Measurements from ENCODE around the gene SCN4A.
"Not testable (repeated sequence)": the region's sequence is repeated elsewhere in the genome, so short reads cannot be mapped to it uniquely, and the experiment has no call there.

Gene SCN4A

GRCh38 chr17:63985387-63986140 lies 12.8 kb upstream of the SCN4A start:
- DNase-seq (ENCODE audit: low read depth in 2 of 3, low spot score in 2 of 3): no peak

- DNase-seq (ENCODE audit: low read depth in 2 of 3, low spot score in 2 of 3): no peak
Measured at GRCh38 chr17:63984651-63985386, 12.1 kb upstream of the SCN4A start.

- DNase-seq (ENCODE audit: low read depth in 2 of 3, low spot score in 2 of 3): no peak
Measured at GRCh38 chr17:63984236-63984635, 11.5 kb upstream of the SCN4A start.

- DNase-seq (ENCODE audit: low read depth in 2 of 3, low spot score in 2 of 3): no peak
Measured at GRCh38 chr17:63983320-63983719, 10.6 kb upstream of the SCN4A start.

- DNase-seq (ENCODE audit: low read depth in 2 of 3, low spot score in 2 of 3): not testable (repeated sequence)
Measured at GRCh38 chr17:63982641-63983040, 9.9 kb upstream of the SCN4A start.

GRCh38 chr17:63978272-63979200 lies 5.8 kb upstream of the SCN4A start:
- DNase-seq (ENCODE audit: low read depth in 2 of 3, low spot score in 2 of 3): no peak

DNA sequence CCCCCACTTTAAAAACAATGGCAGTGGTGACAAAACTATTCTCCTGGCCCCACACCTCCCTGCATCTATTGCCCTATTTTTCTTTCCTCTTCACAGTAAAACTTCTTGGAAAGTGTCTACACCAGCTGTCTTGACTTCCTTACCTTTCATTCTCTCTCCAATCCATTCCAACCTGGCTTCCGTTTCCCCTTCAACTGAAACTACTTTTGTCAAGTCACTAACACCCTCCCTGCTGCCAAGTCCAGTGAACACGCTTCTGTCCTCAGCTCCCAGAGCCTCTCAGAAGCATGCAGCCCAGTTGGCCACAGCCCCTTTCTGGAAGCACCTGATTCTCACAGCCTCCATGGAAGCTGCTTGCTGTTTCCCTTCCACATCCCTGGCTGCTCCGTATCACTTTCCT lies 4.0 kb upstream of the SCN4A start:
- DNase-seq (ENCODE audit: low read depth in 2 of 3, low spot score in 2 of 3): no peak

DNA sequence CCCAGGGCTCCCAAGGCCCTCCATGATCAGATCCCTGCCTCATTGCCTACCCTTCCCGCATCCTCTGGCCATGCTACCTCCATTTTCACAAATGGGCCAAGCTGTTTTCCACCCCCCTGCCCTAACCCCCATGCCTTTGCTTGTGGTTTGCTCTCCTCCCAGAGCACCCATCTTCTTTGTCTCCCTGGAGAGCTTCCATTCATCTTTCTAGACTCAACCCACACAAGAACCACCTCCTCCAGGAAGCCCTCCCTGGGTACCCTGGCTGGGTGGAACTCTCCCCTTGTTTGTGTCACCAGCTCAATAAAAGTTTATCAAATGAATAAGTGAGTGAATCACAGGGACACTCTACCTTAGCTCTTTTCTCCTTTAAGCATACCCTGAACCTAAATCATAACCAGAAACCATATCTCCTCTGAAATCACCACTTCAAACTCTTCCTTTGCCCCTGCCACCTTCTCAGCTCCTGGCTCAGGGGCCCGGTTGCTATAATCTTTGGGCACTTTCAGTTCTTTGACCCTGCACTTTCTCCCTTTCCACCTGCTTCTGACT lies 2.9 kb upstream of the SCN4A start:
- no peak for DNase-seq (ENCODE audit: low read depth in 2 of 3, low spot score in 2 of 3)

- DNase-seq (ENCODE audit: low read depth in 2 of 3, low spot score in 2 of 3): no peak
Measured at GRCh38 chr17:63974594-63975192, 2.0 kb upstream of the SCN4A start.

DNA sequence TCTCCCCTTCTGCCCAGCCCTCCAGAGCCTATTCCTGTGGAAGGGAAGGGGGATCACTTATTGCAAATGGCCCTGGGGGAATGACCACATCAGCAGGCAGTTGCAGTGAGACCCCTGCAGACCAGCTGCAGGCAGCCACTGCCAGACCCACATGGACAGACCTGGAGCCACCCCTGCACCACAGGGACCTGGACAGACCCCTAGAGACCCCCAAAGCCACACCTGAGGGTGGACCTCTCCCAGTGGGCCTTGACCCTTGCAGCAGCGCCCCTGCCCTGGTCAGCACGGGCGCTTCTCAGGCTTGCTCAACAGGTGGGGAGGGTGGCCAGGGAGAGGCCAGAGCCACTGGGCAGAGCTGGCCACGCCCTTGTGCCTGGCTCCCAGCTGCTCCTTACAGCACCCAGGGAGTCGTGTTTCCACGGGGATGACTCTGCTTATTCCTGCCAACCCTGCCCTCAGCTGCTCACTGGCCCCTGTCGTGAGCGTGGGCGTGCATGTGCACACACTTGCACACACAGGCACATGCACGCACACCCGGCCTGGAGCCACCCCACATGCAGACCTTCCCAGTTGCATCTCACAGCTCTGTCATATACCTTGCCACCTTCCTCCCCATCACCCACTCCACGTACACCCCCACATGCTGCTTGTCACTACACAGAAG lies 1.3 kb upstream of the SCN4A start:
- no peak for DNase-seq (ENCODE audit: low read depth in 2 of 3, low spot score in 2 of 3)

DNA sequence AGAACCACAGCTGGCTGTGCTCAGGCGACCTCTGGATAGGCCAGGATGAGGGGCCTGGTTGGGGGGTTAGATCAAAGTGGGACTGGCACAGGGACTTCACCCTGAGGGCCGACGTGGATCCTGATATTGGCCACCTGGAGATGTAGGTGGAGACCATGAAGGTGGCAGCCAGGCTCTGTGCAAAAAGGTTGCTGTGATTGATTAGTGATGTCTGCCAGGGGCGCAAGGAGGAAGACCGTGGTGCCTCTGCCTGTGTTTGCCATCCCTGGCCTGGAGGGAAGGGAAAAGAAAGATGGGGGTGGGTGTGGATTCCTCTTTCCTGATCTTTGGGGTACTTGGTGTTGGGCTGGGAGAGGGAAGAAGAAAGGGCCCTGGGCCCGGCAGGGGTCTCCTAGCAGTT lies 529 bp upstream of the SCN4A start:
- DNase-seq (ENCODE audit: low read depth in 2 of 3, low spot score in 2 of 3): no peak

DNA sequence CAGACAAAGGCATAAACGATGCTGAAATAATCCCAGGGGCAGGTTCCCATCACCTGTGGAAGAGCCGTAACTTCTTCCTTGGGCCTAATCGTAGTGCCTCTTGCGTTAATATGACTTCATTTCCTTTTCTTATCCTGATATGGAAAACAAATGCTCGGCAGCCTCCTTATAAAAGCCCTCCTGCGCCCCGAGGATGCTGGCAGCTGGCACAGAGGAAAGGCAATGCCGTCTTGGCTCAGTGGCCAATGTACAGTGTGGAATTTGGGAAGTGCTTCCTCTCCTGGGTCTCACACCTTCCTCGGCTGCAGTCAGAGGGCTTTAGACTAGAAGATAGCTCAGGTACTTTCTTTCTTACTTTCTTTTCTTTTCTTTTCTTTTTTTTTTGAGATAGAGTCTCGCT lies 3.4 kb downstream of the SCN4A start:
- DNase-seq (ENCODE audit: low read depth in 2 of 3, low spot score in 2 of 3): no peak

DNA sequence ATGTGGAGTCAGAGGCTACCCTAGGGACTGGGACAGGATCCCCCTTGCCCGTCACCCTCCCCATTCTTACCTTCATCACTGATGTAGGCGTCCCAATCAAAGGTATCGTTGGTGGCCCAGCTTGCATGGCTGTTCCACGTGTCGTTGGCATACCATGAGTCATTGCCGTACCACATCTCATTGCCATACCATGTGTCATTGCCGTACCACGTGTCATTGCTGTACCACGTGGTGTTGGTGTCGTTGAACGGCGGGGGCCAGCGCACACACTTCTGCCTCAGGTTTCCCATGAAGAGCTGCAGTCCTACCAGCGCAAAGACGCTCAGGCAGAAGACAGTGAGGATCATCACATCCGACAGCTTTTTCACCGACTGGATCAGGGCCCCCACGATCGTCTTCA lies 4.8 kb downstream of the SCN4A start:
- no peak for DNase-seq (ENCODE audit: low read depth in 2 of 3, low spot score in 2 of 3)

- no peak for DNase-seq (ENCODE audit: low read depth in 2 of 3, low spot score in 2 of 3)
Measured at GRCh38 chr17:63966646-63967264, 6.0 kb downstream of the SCN4A start.

DNA sequence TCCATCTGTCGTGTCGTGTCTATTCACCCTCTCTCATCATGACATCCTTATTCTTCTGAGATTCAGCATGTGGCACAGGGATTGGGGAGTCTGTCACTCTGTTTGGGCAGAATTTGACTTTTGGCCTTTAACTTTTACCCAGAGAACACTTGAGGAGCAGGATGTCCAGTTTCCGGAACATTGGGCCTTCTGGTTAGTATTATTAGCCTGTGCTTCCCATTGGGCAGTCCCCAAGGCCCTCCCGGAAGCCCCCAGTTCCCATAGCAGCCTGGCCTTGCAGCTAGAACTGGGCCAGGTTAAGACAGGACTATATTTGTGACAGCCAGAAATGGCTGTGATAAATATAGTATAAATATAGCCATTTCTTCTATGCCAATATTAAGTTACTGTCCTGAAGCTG lies 9.6 kb downstream of the SCN4A start:
- DNase-seq (ENCODE audit: low read depth in 2 of 3, low spot score in 2 of 3): no peak

- no peak for DNase-seq (ENCODE audit: low read depth in 2 of 3, low spot score in 2 of 3)
Measured at GRCh38 chr17:63962298-63962744, 10.4 kb downstream of the SCN4A start.

DNA sequence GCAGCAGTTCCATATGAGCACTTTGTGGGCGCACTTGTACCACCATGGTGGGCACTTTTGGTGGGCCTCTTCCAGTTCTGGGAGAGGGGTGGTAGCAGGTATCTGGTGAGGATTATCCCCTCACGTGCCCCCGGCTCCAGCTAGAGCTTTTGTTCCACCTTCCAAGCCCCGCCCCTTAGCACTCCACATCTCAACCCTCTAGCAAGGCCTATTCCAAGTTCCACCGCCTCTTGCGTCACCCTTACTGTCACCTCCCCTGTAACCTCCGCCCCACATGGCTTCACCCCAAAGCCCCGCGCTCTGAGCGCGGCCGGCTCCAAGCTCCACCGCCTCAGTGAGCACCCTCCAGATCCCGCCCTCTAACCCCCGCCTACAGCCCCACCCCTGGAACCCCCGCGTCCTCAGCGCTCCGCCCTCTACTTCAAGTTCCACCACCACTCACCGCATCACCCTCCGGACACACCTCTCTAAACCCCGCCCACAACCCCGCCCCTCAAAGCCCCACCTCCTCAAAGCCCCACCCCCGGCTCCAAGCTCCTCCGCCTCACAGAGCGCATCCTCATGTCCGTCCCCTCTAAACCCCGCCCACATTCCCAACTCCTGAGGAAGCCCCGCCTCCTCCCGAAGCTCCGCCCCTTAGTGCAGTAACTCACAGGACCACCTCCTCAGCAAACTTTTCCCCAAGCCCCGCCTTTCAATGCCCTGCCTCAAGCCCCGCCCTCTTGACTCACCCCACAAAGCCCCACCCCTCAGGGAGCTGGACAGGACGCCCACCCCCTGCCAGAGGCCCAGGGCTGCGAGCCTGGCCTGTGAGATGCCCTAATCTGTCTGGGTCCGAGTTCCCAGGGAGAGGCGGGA lies 11.1 kb downstream of the SCN4A start:
- peak in 1 of 3 experiments; percentile 18 for DNase-seq (ENCODE audit: low read depth in 2 of 3, low spot score in 2 of 3)

GRCh38 chr17:63960430-63960829 lies 12.3 kb downstream of the SCN4A start:
- DNase-seq (ENCODE audit: low read depth in 2 of 3, low spot score in 2 of 3): no peak

DNA sequence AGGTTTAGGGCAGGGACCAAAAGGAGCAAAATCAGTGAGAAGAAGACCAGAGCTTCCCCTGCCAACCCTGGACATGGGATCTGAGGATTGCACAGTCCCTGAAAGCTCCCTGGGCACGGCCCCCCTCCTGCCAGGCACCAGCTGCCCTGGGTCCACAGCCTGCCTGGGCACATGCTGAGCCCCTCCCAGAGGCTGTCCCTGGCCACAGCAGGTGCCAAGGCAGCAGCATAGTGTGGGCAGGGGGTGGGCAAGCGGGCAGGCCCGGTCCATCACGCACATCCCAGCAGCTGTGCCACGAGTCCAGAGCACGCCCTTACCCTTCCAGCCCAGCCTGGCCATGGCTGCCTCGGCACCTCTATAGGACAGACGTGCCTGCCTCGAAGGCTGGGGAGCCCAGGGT lies 12.7 kb downstream of the SCN4A start:
- DNase-seq (ENCODE audit: low read depth in 2 of 3, low spot score in 2 of 3): no peak

Measured in activated CD8-positive, alpha-beta memory T cell treated with anti-CD3 and anti-CD28 coated beads for 48 hours (primary cell).